Stomach (tissue), 4 donors: ENCODE data around the gene PIMREG.

Experiments used
- CTCF ChIP-seq, 7 experiments: fragments of 450-650 bp in 4 of 7; fragments of 200-600 bp in 3 of 7; sonication (generic) in 3 of 7; IDR thresholded peaks; one replicate each; pipeline ENCODE4 v1.5.1; 2016 to 2019; ENCODE audit warnings: antibody characterized with exemption in 7 of 7, control low read depth in 2 of 7, mild to moderate bottlenecking in 1 of 7
- POLR2A ChIP-seq, 4 donors: fragments of 450-650 bp; IDR thresholded peaks; one replicate each; pipeline ENCODE4 v1.6.1; 2016; ENCODE audit warnings: antibody characterized with exemption in 4 of 4, control low read depth in 2 of 4, mild to moderate bottlenecking in 1 of 4, moderate library complexity in 1 of 4

- no peak for TF ChIP-seq POLR2A (IDR thresholded peaks at IDR 0.05)
- TF ChIP-seq CTCF (IDR thresholded peaks at IDR 0.05), result no peak
These were observed 46.9 kb downstream of the PIMREG start for GRCh38 chr17:6491071-6491700.
